OCI-LY7 (cell line): Measurements from ENCODE around the gene CHN2. TPM values are rescaled to one million over a fixed set of nuclear protein-coding genes. Genes with fewer than 3 reads are reported as not detected.

Source experiments
- BruUV-seq: library from RNA; stranded (reverse); fragments of 400-500 nt; replicated peaks from 2 replicates; lab custom pipeline; 2021; lab: Mats Ljungman, UMichigan
- CTCF ChIA-PET: fragments of 300-600 bp; sonication (Branson Sonifier 250); formaldehyde crosslinking; loops from one replicate; lab custom pipeline; 2022; ENCODE audit warnings: antibody characterized with exemption; ENCODE audit not compliant: unreplicated experiment; lab: Charles Lee
- POLR2A ChIA-PET: fragments of 300-600 bp; sonication (Branson Sonifier 250); formaldehyde crosslinking; loops from one replicate; lab custom pipeline; 2022; ENCODE audit warnings: antibody characterized with exemption; lab: Charles Lee
- DNase-seq: peaks from one replicate; pipeline ENCODE4 v3.0.0-alpha.2; 2015; ENCODE audit warnings: low spot score
- H2AFZ ChIP-seq: fragments of 200-600 bp; sonication (generic), shearing (Covaris generic); 2 replicates; pipeline ENCODE4 v1.6.1; 2014; ENCODE audit warnings: mild to moderate bottlenecking, antibody characterized with exemption, low read length, moderate library complexity
- H3K27ac ChIP-seq: fragments of 200-600 bp; sonication (generic); 2 replicates; pipeline ENCODE4 v1.5.1; 2014; ENCODE audit warnings: mixed run types, low read depth, mild to moderate bottlenecking, moderate library complexity, low read length, inconsistent platforms; ENCODE audit not compliant: poor library complexity, severe bottlenecking
- H3K36me3 ChIP-seq: fragments of 200-600 bp; sonication (generic); 2 replicates; pipeline ENCODE4 v1.6.1; 2014; ENCODE audit warnings: mild to moderate bottlenecking, antibody characterized with exemption, low read length, moderate library complexity, mixed read lengths; ENCODE audit not compliant: insufficient read depth
- H3K4me1 ChIP-seq: fragments of 200-600 bp; sonication (generic); 2 replicates; pipeline ENCODE4 v1.5.1; 2014; ENCODE audit warnings: mild to moderate bottlenecking, low read length; ENCODE audit not compliant: insufficient read depth, poor library complexity, severe bottlenecking
- H3K4me2 ChIP-seq: fragments of 200-600 bp; sonication (generic); 2 replicates; pipeline ENCODE4 v1.6.1; 2014; ENCODE audit warnings: mild to moderate bottlenecking, low read length
- H3K4me3 ChIP-seq: fragments of 200-600 bp; sonication (generic); 2 replicates; pipeline ENCODE4 v1.5.1; 2014; ENCODE audit warnings: mild to moderate bottlenecking, low read depth, low read length; ENCODE audit not compliant: poor library complexity, severe bottlenecking
- H3K79me2 ChIP-seq: fragments of 200-600 bp; sonication (generic); 2 replicates; pipeline ENCODE4 v1.6.1; 2016; ENCODE audit warnings: low read depth, mild to moderate bottlenecking, low read length, moderate library complexity, mixed read lengths; ENCODE audit not compliant: insufficient read depth
- H3K9me2 ChIP-seq: fragments of 200-600 bp; sonication (generic); 2 replicates; pipeline ENCODE4 v1.6.1; 2016; ENCODE audit warnings: mild to moderate bottlenecking, low read length, mixed read lengths; ENCODE audit not compliant: insufficient read depth
- H3K9me3 ChIP-seq: fragments of 200-600 bp; sonication (generic); 2 replicates; pipeline ENCODE4 v1.6.1; 2014; ENCODE audit warnings: mild to moderate bottlenecking, mixed run types, low read length, mixed read lengths
- H4K20me1 ChIP-seq: fragments of 200-600 bp; sonication (generic); 2 replicates; pipeline ENCODE4 v1.6.1; 2014; ENCODE audit warnings: mild to moderate bottlenecking, antibody characterized with exemption, low read length, moderate library complexity, mixed read lengths; ENCODE audit not compliant: insufficient read depth
- EZH2phosphoT487 ChIP-seq: fragments of 200-600 bp; sonication (generic); IDR thresholded peaks from 2 replicates; pipeline ENCODE4 v1.6.1; 2018; ENCODE audit warnings: low read depth, borderline replicate concordance, mild to moderate bottlenecking, mixed run types, antibody characterized with exemption, low read length, moderate library complexity, mixed read lengths
- intact Hi-C: fragments of 100-400 bp; cut with micrococcal nuclease; formaldehyde crosslinking; loops from one replicate; pipeline ENCODE4 v1.10.0; 2022; ENCODE audit not compliant: unreplicated experiment
- total RNA-seq, 2 experiments: library from RNA; depleted of rRNA in 1 of 2; stranded (reverse); fragments of >200 nt in 1 of 2; shearing (Covaris generic) in 1 of 2; gene quantifications; 2 replicates each; pipeline ENCODE4 v1.2.3, GENCODE V29; 2014 to 2022
- TF ChIP-seq, protein P1 (sequence below): fragments of 200-600 bp; sonication (generic); conservative IDR thresholded peaks from 2 replicates; pipeline ENCODE4 v1.5.1; 2014; ENCODE audit warnings: mild to moderate bottlenecking, antibody characterized with exemption, low read length, moderate library complexity, mixed read lengths

The CHN2 gene
- total RNA-seq, 2 experiments from 2014 or later = not detected

DNA sequence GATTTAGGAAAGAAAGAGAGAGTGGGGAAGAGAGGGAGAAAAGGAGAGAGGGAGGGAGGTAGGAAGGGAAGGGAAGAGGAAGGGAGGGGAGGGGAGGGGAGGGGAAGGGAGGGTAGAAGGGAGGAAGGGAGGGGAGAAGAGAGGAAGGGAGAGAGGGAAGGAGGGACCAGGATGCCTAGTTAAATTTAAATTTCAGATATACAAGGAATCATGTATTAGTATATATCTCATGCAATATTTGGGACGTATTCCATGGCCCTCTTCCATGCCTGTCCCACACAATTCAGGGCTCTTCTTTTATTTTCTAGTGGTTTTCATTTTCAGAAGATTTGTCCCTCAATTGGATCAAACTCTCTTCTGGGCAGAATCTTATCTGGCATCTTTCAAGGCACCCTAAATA lies 196.7 kb downstream of the CHN2 start:
- Histone ChIP-seq H3K9me2 (no peaks in the 10 kb centered on the region), H3K4me3 (no peak overlapping the region), H3K4me2 (no peak overlapping the region), H3K9me3 (no peaks in the 10 kb centered on the region), H3K27ac (no peak overlapping the region), H3K79me2 (no peaks in the 10 kb centered on the region), H3K4me1 (no peaks in the 10 kb centered on the region), H2AFZ (no peak overlapping the region), H4K20me1 (no peaks in the 10 kb centered on the region), H3K36me3 (no peaks in the 10 kb centered on the region)
- no TSS peak for BruUV-seq
- intact Hi-C loops = no loop called here
- DNase-seq = no peak
- POLR2A ChIA-PET = no interaction called here
- CTCF ChIA-PET = no interaction called here
- TF ChIP-seq, protein P1, sequence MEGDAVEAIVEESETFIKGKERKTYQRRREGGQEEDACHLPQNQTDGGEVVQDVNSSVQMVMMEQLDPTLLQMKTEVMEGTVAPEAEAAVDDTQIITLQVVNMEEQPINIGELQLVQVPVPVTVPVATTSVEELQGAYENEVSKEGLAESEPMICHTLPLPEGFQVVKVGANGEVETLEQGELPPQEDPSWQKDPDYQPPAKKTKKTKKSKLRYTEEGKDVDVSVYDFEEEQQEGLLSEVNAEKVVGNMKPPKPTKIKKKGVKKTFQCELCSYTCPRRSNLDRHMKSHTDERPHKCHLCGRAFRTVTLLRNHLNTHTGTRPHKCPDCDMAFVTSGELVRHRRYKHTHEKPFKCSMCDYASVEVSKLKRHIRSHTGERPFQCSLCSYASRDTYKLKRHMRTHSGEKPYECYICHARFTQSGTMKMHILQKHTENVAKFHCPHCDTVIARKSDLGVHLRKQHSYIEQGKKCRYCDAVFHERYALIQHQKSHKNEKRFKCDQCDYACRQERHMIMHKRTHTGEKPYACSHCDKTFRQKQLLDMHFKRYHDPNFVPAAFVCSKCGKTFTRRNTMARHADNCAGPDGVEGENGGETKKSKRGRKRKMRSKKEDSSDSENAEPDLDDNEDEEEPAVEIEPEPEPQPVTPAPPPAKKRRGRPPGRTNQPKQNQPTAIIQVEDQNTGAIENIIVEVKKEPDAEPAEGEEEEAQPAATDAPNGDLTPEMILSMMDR = no peak
- TF ChIP-seq EZH2phosphoT487 = no peak

DNA sequence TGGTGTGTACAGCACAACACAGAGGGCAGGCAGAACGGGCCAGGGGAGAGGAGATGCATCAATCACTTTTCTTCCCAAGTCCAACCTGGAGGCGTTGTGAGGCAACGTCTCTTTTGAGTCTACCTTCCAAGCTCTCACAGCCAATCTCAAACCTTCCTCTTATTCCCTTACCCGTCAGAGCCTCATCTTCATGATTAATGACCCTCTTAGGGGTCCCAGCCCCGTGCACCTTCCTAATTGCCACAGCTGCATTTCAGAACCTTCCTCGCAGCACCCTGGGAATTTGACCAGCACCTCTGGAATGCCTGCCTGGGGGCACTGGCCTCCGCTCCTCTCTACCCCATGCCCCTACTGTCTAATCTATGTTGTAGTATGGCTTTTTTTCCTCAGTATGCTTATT lies 199.7 kb downstream of the CHN2 start:
- H2AFZ ChIP-seq = no peak overlapping the region
- no peak overlapping the region for H3K4me2 ChIP-seq
- BruUV-seq = no TSS peak
- H3K4me3 ChIP-seq = no peak overlapping the region
- no peaks in the 10 kb centered on the region for H3K36me3 ChIP-seq
- H3K27ac ChIP-seq = no peak overlapping the region
- H4K20me1 ChIP-seq = no peaks in the 10 kb centered on the region
- no peaks in the 10 kb centered on the region for H3K9me2 ChIP-seq
- no peaks in the 10 kb centered on the region for H3K79me2 ChIP-seq
- no peak for DNase-seq
- POLR2A ChIA-PET = no interaction called here
- no peak for TF ChIP-seq EZH2phosphoT487
- TF ChIP-seq, protein P1 = no peak
- H3K9me3 ChIP-seq = no peaks in the 10 kb centered on the region
- intact Hi-C loops = no loop called here
- CTCF ChIA-PET = no interaction called here
- no peaks in the 10 kb centered on the region for H3K4me1 ChIP-seq

DNA sequence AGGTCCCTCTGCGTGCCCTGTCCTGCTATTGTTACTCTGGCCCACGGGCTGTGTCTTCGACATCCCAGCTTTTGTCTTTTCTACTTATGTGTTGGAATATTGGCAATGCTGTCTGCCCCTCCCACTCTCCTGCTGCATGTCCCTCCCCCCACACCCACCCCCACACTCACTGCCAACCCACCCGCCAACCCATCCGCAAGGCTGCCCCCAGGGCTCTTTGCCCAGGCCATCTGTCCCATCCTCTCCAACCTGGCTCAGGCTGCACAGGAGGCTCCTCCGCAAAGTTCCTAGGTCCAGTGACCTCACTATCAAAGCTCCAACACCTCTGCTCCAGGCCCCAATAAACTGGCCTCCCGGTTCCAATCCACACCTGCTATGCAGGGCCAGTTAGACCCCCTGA lies 202.0 kb downstream of the CHN2 start:
- Histone ChIP-seq H2AFZ (no peak overlapping the region), H3K4me2 (no peak overlapping the region), H3K9me3 (no peaks in the 10 kb centered on the region), H3K36me3 (no peaks in the 10 kb centered on the region), H3K4me1 (no peaks in the 10 kb centered on the region), H3K27ac (no peak overlapping the region), H4K20me1 (no peaks in the 10 kb centered on the region), H3K79me2 (no peaks in the 10 kb centered on the region), H3K4me3 (no peak overlapping the region), H3K9me2 (no peaks in the 10 kb centered on the region)
- ChIA-PET POLR2A (interaction anchor here (0.6 kb wide), 2 partner anchors 31 to 201 kb away, joined by 3 to 4 read pairs; no protein-coding TSS in a partner anchor), CTCF (no interaction called here)
- no peak for DNase-seq
- no peak for TF ChIP-seq EZH2phosphoT487
- TF ChIP-seq, protein P1 = no peak
- intact Hi-C loops = no loop called here
- BruUV-seq = no TSS peak
